GM19238 (cell line): ENCODE results near the gene SLC25A15.
"Not testable (repeated sequence)": the region's sequence is repeated elsewhere in the genome, so short reads cannot be mapped to it uniquely, and the experiment has no call there.

Source experiments
- DNase-seq: peaks from one replicate; pipeline ENCODE4 v3.0.0; 2011; ENCODE audit warnings: low spot score; ENCODE audit not compliant: insufficient read length

Gene SLC25A15

DNA sequence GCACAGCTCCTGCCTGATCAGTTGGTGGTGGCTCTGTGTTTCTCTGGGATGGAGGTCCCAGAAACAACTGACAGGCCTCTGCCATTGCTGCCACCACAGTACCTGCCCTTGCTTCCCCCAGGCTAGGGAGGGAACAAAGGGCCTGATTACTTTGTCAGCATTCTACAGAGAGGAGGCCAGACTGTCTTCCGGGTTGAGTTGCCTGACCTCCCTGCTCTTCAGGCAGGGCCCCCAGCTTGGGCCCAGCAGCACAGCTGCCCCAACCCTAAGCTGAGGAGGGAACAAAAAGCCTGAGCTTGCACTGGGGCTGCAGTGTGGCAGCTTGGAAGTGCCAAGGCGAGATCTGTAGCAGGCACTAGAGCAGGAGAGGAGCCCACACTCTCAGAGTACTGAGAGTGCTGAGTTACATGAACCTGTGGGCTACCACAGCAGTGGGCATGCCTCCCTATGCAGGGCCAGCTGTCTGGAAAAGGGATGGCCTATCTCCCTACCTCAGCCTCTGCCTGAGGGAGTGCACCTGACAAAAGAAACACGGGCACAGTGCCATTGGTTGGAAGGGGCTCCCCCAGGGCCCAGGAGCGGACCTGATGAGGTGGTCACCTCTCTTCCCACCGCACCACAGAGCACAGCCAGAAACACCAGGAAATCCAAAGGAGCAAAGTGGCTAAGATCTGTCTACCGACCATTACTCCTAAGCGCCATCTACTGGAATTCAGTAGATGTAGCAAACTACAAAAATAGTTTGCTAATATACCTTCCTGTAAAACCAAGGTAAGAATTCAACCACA lies 24.4 kb downstream of the SLC25A15 start:
- no peak for DNase-seq

DNA sequence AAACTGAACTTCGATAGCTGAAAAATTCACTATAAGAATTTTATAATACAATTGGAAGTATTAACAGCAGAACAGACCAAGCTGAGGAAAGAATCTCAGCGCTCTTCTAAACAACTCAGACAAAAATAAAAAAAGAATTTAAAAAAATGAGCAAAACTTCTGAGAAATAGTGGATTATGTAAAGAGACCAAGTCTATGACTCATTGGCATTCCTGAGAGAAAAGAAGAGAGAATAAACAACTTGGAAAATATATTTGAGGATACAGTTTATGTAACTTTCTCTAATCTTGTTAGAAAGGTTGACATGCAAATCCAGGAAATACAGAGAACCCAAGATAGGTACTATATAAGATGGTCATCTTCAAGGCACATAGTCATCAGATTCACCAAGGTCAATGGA lies 25.4 kb downstream of the SLC25A15 start:
- DNase-seq, result no peak

DNA sequence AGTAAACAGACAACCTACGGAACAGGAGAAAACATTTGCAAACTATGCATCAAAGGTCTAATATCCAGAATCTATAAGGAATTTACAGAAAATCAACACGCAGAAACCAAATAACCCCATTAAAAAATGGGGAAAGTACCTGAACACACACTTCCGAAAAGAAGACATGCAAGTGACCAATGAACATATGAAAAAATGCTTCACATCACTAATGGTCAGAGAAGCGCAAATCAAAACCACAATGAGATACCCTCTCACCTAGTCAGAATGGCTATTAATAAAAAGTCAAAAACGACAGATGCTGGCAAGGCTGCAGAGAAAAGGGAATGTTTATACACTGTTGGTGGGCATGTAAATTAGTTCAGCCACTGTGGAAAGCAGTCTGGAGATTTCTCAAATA lies 29.5 kb downstream of the SLC25A15 start:
- no peak for DNase-seq

DNA sequence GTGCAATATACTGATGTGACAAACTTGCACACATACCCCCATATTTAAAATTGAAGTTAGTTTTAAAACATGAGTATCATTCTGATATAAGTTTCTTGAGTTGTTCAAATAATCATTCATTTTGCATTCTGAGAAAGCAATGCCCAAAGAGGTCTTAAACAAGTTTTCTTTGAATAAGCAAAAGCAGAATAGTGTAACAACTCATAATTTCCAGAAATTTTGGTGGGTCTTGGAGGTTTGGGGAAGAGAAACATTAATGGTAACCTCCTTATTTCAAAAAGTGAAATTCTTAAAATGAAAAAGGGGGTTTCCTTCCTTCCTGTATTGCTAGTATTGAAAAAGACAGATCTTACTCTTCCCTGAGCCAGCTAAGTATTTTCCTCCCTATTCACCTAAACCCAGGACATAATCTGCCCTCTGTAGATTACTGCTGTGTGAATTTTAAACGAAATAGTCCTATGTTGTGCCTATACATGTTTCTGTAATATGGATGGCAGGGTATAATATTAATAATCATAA lies 30.4 kb downstream of the SLC25A15 start:
- DNase-seq, result no peak

DNA sequence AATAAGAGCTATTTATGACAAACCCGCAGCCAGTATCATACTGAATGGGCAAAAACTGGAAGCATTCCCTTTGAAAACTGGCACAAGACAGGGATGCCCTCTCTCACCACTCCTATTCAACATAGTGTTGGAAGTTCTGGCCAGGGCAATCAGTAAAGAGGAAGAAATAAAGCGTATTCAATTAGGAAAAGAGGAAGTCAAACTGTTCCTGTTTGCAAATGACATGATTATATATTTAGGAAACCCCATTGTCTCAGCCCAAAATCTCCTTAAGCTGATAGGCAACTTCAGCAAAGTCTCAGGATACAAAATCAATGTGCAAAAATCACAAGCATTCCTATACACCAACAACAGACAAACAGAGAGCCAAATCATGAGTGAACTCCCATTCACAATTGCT lies 50.3 kb downstream of the SLC25A15 start:
- DNase-seq, result not testable (repeated sequence)

DNA sequence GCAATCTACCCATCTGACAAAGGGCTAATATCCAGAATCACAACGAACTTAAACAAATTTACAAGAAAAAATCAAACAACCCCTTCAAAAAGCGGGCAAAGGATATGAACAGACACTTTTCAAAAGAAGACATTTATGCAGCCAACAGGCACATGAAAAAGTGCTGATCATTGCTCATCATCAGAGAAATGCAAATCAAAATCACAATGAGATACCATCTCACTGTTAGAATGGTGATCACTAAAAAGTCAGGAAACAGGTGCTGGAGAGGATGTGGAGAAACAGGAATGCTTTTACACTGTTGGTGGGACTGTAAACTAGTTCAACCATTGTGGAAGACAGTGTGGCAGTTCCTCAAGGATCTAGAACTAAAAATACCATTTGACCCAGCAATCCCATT lies 51.5 kb downstream of the SLC25A15 start:
- not testable (repeated sequence) for DNase-seq
